IMR-90 (cell line): ENCODE measurements around the gene INTS14. TPM values are rescaled to one million over a fixed set of nuclear protein-coding genes. Genes with fewer than 3 reads are reported as not detected.

ENCODE experiments used
- ATAC-seq: fragments of 200-7000 bp; cut with Tn5 transposase; 2 replicates; pipeline ENCODE4 v1.9.1; 2020; ENCODE audit warnings: low read depth, mild to moderate bottlenecking, moderate library complexity
- BruUV-seq: library from RNA; stranded (reverse); fragments of 400-500 nt; replicated peaks from 2 replicates; lab custom pipeline; 2021; lab: Mats Ljungman, UMichigan
- CTCF ChIA-PET: fragments of 300-600 bp; formaldehyde crosslinking; extraction: SDS; loops from one replicate; lab custom pipeline; 2021; ENCODE audit warnings: antibody characterized with exemption; lab: Yijun Ruan, JAX
- POLR2A ChIA-PET: fragments of 300-600 bp; sonication (Branson Sonifier 250); formaldehyde crosslinking; loops from one replicate; lab custom pipeline; 2022; ENCODE audit warnings: antibody characterized with exemption; ENCODE audit not compliant: unreplicated experiment; lab: Charles Lee
- DNase-seq: peaks from one replicate; pipeline ENCODE4 v3.0.0; 2013
- H2AFZ ChIP-seq: replicated peaks from 2 replicates; pipeline ENCODE3; 2013; ENCODE audit warnings: low read length, mild to moderate bottlenecking; ENCODE audit not compliant: poor library complexity
- H2AK5ac ChIP-seq: 2 replicates; pipeline ENCODE4 v1.6.1; 2013; ENCODE audit warnings: low read depth, low read length, inconsistent platforms
- H2AK9ac ChIP-seq: replicated peaks from 2 replicates; pipeline ENCODE3; 2013; ENCODE audit warnings: mild to moderate bottlenecking, low read depth, low read length, moderate library complexity; ENCODE audit not compliant: poor library complexity
- H2BK120ac ChIP-seq: 2 replicates; pipeline ENCODE4 v1.6.1; 2013; ENCODE audit warnings: low read depth, low read length, inconsistent platforms
- H2BK15ac ChIP-seq: 3 replicates; pipeline ENCODE4 v1.6.1; 2013; ENCODE audit warnings: low read depth, low read length, inconsistent platforms
- H2BK20ac ChIP-seq: 2 replicates; pipeline ENCODE4 v1.6.1; 2013; ENCODE audit warnings: low read depth, mild to moderate bottlenecking, inconsistent platforms, low read length, moderate library complexity
- H2BK5ac ChIP-seq: 2 replicates; pipeline ENCODE4 v1.6.1; 2013; ENCODE audit warnings: mild to moderate bottlenecking, low read depth, low read length, inconsistent platforms; ENCODE audit not compliant: poor library complexity, severe bottlenecking
- H3K14ac ChIP-seq: replicated peaks from 2 replicates; pipeline ENCODE4 v1.6.1; 2013; ENCODE audit warnings: low read depth, low read length, inconsistent platforms
- H3K18ac ChIP-seq: 2 replicates; pipeline ENCODE4 v1.6.1; 2013; ENCODE audit warnings: low read depth, low read length, control low read depth
- H3K23ac ChIP-seq: 2 replicates; pipeline ENCODE4 v1.6.1; 2013; ENCODE audit warnings: low read depth, low read length, inconsistent platforms
- H3K27ac ChIP-seq: 2 replicates; pipeline ENCODE4 v1.5.1; 2013; ENCODE audit warnings: mild to moderate bottlenecking, control low read depth, low read length; ENCODE audit not compliant: insufficient read depth
- H3K27me3 ChIP-seq: 2 replicates; pipeline ENCODE4 v1.6.1; 2013; ENCODE audit warnings: low read length; ENCODE audit not compliant: control insufficient read depth, insufficient read depth
- H3K36me3 ChIP-seq: 2 replicates; pipeline ENCODE4 v1.6.1; 2013; ENCODE audit warnings: low read length, mixed read lengths; ENCODE audit not compliant: control insufficient read depth, insufficient read depth
- H3K4ac ChIP-seq: 2 replicates; pipeline ENCODE4 v1.6.1; 2013; ENCODE audit warnings: low read depth, low read length, inconsistent platforms
- H3K4me1 ChIP-seq: 2 replicates; pipeline ENCODE4 v1.6.1; 2013; ENCODE audit warnings: low read length, mixed read lengths; ENCODE audit not compliant: control insufficient read depth, insufficient read depth
- H3K4me2 ChIP-seq: 2 replicates; pipeline ENCODE4 v1.6.1; 2013; ENCODE audit warnings: low read depth, mild to moderate bottlenecking, control low read depth, low read length, moderate library complexity
- H3K4me3 ChIP-seq: 2 replicates; pipeline ENCODE4 v1.5.1; 2013; ENCODE audit warnings: low read depth, mild to moderate bottlenecking, control low read depth, low read length, moderate library complexity; ENCODE audit not compliant: insufficient read depth
- H3K56ac ChIP-seq: 2 replicates; pipeline ENCODE4 v1.6.1; 2013; ENCODE audit warnings: low read length, inconsistent platforms; ENCODE audit not compliant: insufficient read depth; ENCODE audit errors: extremely low read depth
- H3K79me1 ChIP-seq, 2 experiments: 2 replicates each; pipeline ENCODE4 v1.6.1; 2013; ENCODE audit warnings: low read length in 2 of 2, inconsistent platforms in 1 of 2, low read depth in 1 of 2
- H3K9ac ChIP-seq: 2 replicates; pipeline ENCODE4 v1.6.1; 2013; ENCODE audit warnings: low read depth, low read length, control low read depth
- H3K9me1 ChIP-seq: 2 replicates; pipeline ENCODE4 v1.6.1; 2013; ENCODE audit warnings: low read length, inconsistent platforms; ENCODE audit not compliant: insufficient read depth
- H3K9me3 ChIP-seq: 2 replicates; pipeline ENCODE4 v1.6.1; 2013; ENCODE audit warnings: low read length; ENCODE audit not compliant: control insufficient read depth, insufficient read depth
- H4K20me1 ChIP-seq: 2 replicates; pipeline ENCODE4 v1.6.1; 2013; ENCODE audit warnings: low read length, inconsistent platforms; ENCODE audit not compliant: insufficient read depth
- H4K5ac ChIP-seq: 2 replicates; pipeline ENCODE4 v1.6.1; 2013; ENCODE audit warnings: mild to moderate bottlenecking, low read depth, low read length, control low read depth
- H4K8ac ChIP-seq, 2 experiments: 2 replicates each; pipeline ENCODE4 v1.6.1; 2013; ENCODE audit warnings: low read depth in 2 of 2, low read length in 2 of 2, control low read depth in 1 of 2, inconsistent platforms in 1 of 2
- H4K91ac ChIP-seq: 2 replicates; pipeline ENCODE4 v1.6.1; 2013; ENCODE audit warnings: low read depth, low read length, inconsistent platforms; ENCODE audit not compliant: insufficient read depth
- CHD1 ChIP-seq: IDR thresholded peaks from 2 replicates; pipeline ENCODE4 v1.6.1; 2012; ENCODE audit warnings: low read depth, low read length, improper control_type of control experiment
- MAFK ChIP-seq: IDR thresholded peaks from 2 replicates; pipeline ENCODE4 v1.6.1; 2012; ENCODE audit warnings: low read depth, low read length, improper control_type of control experiment
- MXI1 ChIP-seq: IDR thresholded peaks from 2 replicates; pipeline ENCODE4 v1.6.1; 2012; ENCODE audit warnings: low read depth, mild to moderate bottlenecking, low read length, moderate library complexity, borderline replicate concordance
- NFE2L2 ChIP-seq: fragments of 150-350 bp; IDR thresholded peaks from 2 replicates; pipeline ENCODE4 v1.6.1; 2016; ENCODE audit warnings: low read depth, mild to moderate bottlenecking, low read length
- POLR2A ChIP-seq: IDR thresholded peaks from 2 replicates; pipeline ENCODE4 v1.6.1; 2012; ENCODE audit warnings: mild to moderate bottlenecking, low read depth, low read length
- RAD21 ChIP-seq: IDR thresholded peaks from 2 replicates; pipeline ENCODE4 v1.6.1; 2012; ENCODE audit warnings: low read length, improper control_type of control experiment
- RFX5 ChIP-seq: IDR thresholded peaks from 2 replicates; pipeline ENCODE4 v1.8.0; 2012; ENCODE audit warnings: low read depth, mild to moderate bottlenecking, low read length, moderate library complexity
- WGBS, 2 experiments: methylation state at CpG; one replicate each; pipeline versions ENCODE4 v1.1.5 to v1.1.7; 2013; ENCODE audit warnings: missing lambda C conversion rate in 2 of 2; ENCODE audit not compliant: insufficient read length in 1 of 2; ENCODE audit errors: extremely low coverage in 2 of 2; 5-methylcytosine and 5-hydroxymethylcytosine counted together
- dilution Hi-C: fragments of 300-500 bp; cut with HindIII; formaldehyde crosslinking; loops from one replicate; pipeline ENCODE4 v1.14.3; 2018; ENCODE audit warnings: low sequenced_read_pairs; ENCODE audit not compliant: unreplicated experiment
- in situ Hi-C: fragments of 300-500 bp; cut with MboI; formaldehyde crosslinking; loops from 3 replicates; pipeline ENCODE4 v1.14.3; 2019; ENCODE audit warnings: low sequenced_read_pairs, inconsistent platforms, mixed read lengths
- intact Hi-C: fragments of 100-400 bp; cut with micrococcal nuclease; formaldehyde crosslinking; loops from 2 replicates; pipeline ENCODE4 v1.10.0; 2022
- polyA plus RNA-seq, 3 experiments: library from polyadenylated mRNA; depleted of rRNA; stranded (reverse); fragments of >200 nt; gene quantifications; 2 replicates each; pipeline ENCODE4 v1.2.3, GENCODE V29; 2012; ENCODE audit warnings: low replicate concordance in 1 of 3
- total RNA-seq: library from RNA; depleted of rRNA; stranded (reverse); fragments of >200 nt; gene quantifications from 2 replicates; pipeline ENCODE4 v1.2.3, GENCODE V29; 2012

Gene INTS14
- total and polyA plus RNA-seq, 2 of the 4 experiments (the other 2 are of a cell fraction): 22.9 to 39.5 TPM

DNA sequence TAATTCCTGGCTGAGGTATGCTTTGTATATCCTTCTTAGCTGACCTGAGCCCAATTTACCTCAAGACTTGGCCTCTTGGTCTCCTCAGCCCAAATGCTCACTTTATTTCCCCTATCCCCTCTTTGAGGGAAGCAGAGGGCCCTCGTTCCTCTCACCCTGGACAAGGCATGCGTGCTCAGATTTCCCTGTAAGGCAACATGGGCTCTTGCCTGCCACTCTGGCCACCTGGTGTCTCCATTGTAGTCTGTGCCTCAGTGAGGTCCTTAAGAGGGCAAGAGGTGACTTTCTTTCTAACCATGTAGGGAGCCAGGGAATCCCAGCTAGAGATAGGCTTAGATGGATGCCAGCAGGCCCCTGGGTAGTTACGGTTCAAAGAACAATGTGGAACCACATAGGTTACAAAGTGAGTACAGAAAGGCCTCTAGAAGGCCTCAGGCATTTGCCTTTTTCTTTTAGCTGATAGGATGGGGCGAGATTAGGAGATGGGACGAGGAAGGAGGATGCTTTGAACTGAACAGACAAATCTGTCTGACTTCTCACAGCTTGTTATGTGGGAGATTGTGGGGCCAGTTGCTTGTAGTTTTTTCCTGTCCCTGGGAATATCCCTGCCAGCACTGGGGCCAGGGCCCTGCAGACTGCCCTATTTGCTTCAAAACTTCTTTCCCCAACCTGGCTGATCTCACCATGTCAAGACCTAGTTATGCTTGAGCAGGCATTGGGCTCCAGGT is 1.1 kb upstream of the INTS14 start:
- Histone ChIP-seq H3K23ac (peak overlapping the region; percentile 71; the same call in 1 of the 2 replicates), H3K4me3 (peak overlapping the region; percentile 65; the same call in 1 of the 2 replicates), H3K4me1 (peaks cover 4% of the 10 kb centered on the region), H3K9me3 (no peaks in the 10 kb centered on the region), H4K20me1 (no peaks in the 10 kb centered on the region), H3K9me1 (peaks cover 13% of the 10 kb centered on the region), H3K36me3 (peaks cover 2% of the 10 kb centered on the region), H2AK5ac (peak overlapping the region; percentile 79), H3K27me3 (no peaks in the 10 kb centered on the region), H3K18ac (no peak overlapping the region), H2BK15ac (peak overlapping the region; percentile 1; the same call in 1 of the 3 replicates), H4K5ac (peak overlapping the region; percentile 90), H3K9ac (peak overlapping the region; percentile 92), H3K4me2 (peak overlapping the region; percentile 90), H3K56ac (peak overlapping the region; percentile 65; the same call in 1 of the 2 replicates), H3K14ac (peak overlapping the region; percentile 50), H2BK120ac (peak overlapping the region; percentile 21; the same call in 1 of the 2 replicates), H3K4ac (peak overlapping the region; percentile 92), H3K79me1 (peaks cover 15 to 38% of the 10 kb centered on the region in 2 experiments), H2BK20ac (no peak overlapping the region), H2AK9ac (peak overlapping the region; percentile 59), H2BK5ac (peak overlapping the region; percentile 86), H3K27ac (peak overlapping the region; percentile 94; the same call in 1 of the 2 replicates), H4K8ac (peak overlapping the region; percentile 83 to 96), H4K91ac (peak overlapping the region; percentile 20; the same call in 1 of the 2 replicates), H2AFZ (peak overlapping the region; percentile 99)
- ChIA-PET CTCF (no interaction called here), POLR2A (interaction anchor here (1.1 kb wide), 1 partner anchor 257 kb away, joined by 3 read pairs; no protein-coding TSS in a partner anchor)
- TF ChIP-seq CHD1: no peak
- TF ChIP-seq MXI1: no peak
- TF ChIP-seq MAFK: no peak
- no peak for TF ChIP-seq POLR2A
- no peak for TF ChIP-seq NFE2L2
- no peak for TF ChIP-seq RFX5
- TF ChIP-seq RAD21: no peak
- intact Hi-C loops: no loop called here
- no peak for ATAC-seq
- no TSS peak for BruUV-seq
- no peak for DNase-seq
- in situ Hi-C loops: loop anchor here (25.0 kb wide), 1 partner anchor 675 kb away; the partner anchor contains the start of gene DIS3L
- dilution Hi-C loops: no loop called here
- WGBS, 2 experiments: 93% methylated on average over 2 of the region's 5 CpGs; no CpG with 5 or more reads in 1 of the 2 experiments
